HepG2 (cell line): ENCODE results near the gene UBAP1. TPM values are rescaled to one million over a fixed set of nuclear protein-coding genes. Genes with fewer than 3 reads are reported as not detected.

Source experiments
- ATAC-seq: fragments of 200-7000 bp; cut with Tn5 transposase; 3 replicates; pipeline ENCODE4 v1.9.1; 2020; ENCODE audit warnings: mild to moderate bottlenecking, moderate library complexity
- BruUV-seq: library from RNA; stranded (reverse); fragments of 400-500 nt; replicated peaks from 2 replicates; lab custom pipeline; 2021; lab: Mats Ljungman, UMichigan
- CTCF ChIA-PET: fragments of 300-600 bp; formaldehyde crosslinking; extraction: SDS; loops from one replicate; lab custom pipeline; 2021; ENCODE audit warnings: low total read pairs, inconsistent platforms, low intra/inter-chr PET ratio; lab: Yijun Ruan, JAX
- POLR2A ChIA-PET: fragments of 350-600 bp; sonication (Branson Sonifier 250); formaldehyde crosslinking; loops from one replicate; lab custom pipeline; 2020; ENCODE audit warnings: antibody characterized with exemption, inconsistent platforms; lab: Yijun Ruan, JAX
- DNase-seq: peaks from one replicate; pipeline ENCODE4 v3.0.0-alpha.2; 2015; ENCODE audit warnings: low spot score
- FAIRE-seq: peaks from 3 replicates; lab custom pipeline; 2011; peaks lifted over from hg19 to GRCh38; lab: Jason Lieb, UNC
- H2AFZ ChIP-seq: one replicate; pipeline ENCODE4 v1.6.1; 2011; ENCODE audit warnings: low read length, inconsistent platforms
- H3K27ac ChIP-seq: fragments of 300-600 bp; 3 replicates; pipeline ENCODE4 v1.8.0; 2011; ENCODE audit warnings: mixed run types, mild to moderate bottlenecking, mixed read lengths, low read length, inconsistent platforms; ENCODE audit not compliant: insufficient read depth; ENCODE audit errors: extremely low read length
- H3K27me3 ChIP-seq, 2 experiments: fragments of 200-600 bp in 1 of 2; 2 replicates in 1 of 2; 3 replicates in 1 of 2; pipeline versions ENCODE4 v1.6.0 to v1.8.0; 2011; ENCODE audit warnings: low read length in 2 of 2, mild to moderate bottlenecking in 2 of 2, moderate library complexity in 2 of 2, inconsistent platforms in 1 of 2; ENCODE audit not compliant: insufficient read depth in 2 of 2, control insufficient read depth in 1 of 2
- H3K36me3 ChIP-seq, 2 experiments: fragments of 200-600 bp in 1 of 2; replicated peaks in 1 of 2; 2 replicates in 1 of 2; 3 replicates in 1 of 2; pipeline versions ENCODE4 v1.5.1 to v1.8.0; 2011; ENCODE audit warnings: low read length in 2 of 2, inconsistent platforms in 1 of 2; ENCODE audit not compliant: insufficient read depth in 2 of 2, control insufficient read depth in 1 of 2
- H3K4me1 ChIP-seq: 2 replicates; pipeline ENCODE4 v1.5.1; 2012; ENCODE audit warnings: low read length, inconsistent platforms; ENCODE audit not compliant: insufficient read depth
- H3K4me2 ChIP-seq: 2 replicates; pipeline ENCODE4 v1.6.0; 2011; ENCODE audit warnings: low read depth, low read length, inconsistent platforms
- H3K4me3 ChIP-seq, 3 experiments: fragments of 200-600 bp in 1 of 3; sonication (generic), shearing (Covaris generic) in 1 of 3; replicated peaks in 1 of 3; 2 replicates each; pipeline ENCODE4 v1.5.1; 2011 to 2016; ENCODE audit warnings: low read length in 3 of 3, inconsistent platforms in 2 of 3, low read depth in 2 of 3, mild to moderate bottlenecking in 2 of 3, control low read depth in 1 of 3, mixed read lengths in 1 of 3; ENCODE audit not compliant: insufficient read depth in 1 of 3
- H3K79me2 ChIP-seq: one replicate; pipeline ENCODE4 v1.6.1; 2011; ENCODE audit warnings: low read length, inconsistent platforms; ENCODE audit not compliant: insufficient read depth
- H3K9ac ChIP-seq: 2 replicates; pipeline ENCODE4 v1.6.0; 2011; ENCODE audit warnings: mild to moderate bottlenecking, low read depth, low read length, inconsistent platforms; ENCODE audit not compliant: insufficient read depth
- H3K9me3 ChIP-seq: 2 replicates; pipeline ENCODE4 v1.5.1; 2012; ENCODE audit warnings: mild to moderate bottlenecking, low read length
- H4K20me1 ChIP-seq: 2 replicates; pipeline ENCODE4 v1.6.0; 2011; ENCODE audit warnings: inconsistent platforms, mild to moderate bottlenecking, low read length, moderate library complexity; ENCODE audit not compliant: insufficient read depth
- PPARG ChIP-seq: conservative IDR thresholded peaks from 2 replicates; pipeline ENCODE4 v1.6.1; 2016; ENCODE audit warnings: missing biosample characterization, missing genetic modification reagents
- SALL2 ChIP-seq: sonication (generic); formaldehyde crosslinking; IDR thresholded peaks from 2 replicates; pipeline ENCODE4 v1.8.1; 2023; ENCODE audit warnings: mild to moderate bottlenecking, missing genetic modification reagents, inconsistent platforms
- SETDB1 ChIP-seq: sonication (generic); formaldehyde crosslinking; IDR thresholded peaks from 2 replicates; pipeline ENCODE4 v1.5.1; 2020; ENCODE audit warnings: missing genetic modification reagents, mild to moderate bottlenecking, borderline replicate concordance
- SMC3 ChIP-seq: IDR thresholded peaks from 2 replicates; pipeline ENCODE4 v1.6.1; 2011; ENCODE audit warnings: low read length, improper control_type of control experiment
- ZBTB8A ChIP-seq: sonication (generic); formaldehyde crosslinking; IDR thresholded peaks from 2 replicates; pipeline ENCODE4 v1.4.0; 2020; ENCODE audit warnings: mild to moderate bottlenecking, low read depth, missing genetic modification reagents, borderline replicate concordance
- ZFY ChIP-seq: sonication (generic); formaldehyde crosslinking; IDR thresholded peaks from 2 replicates; pipeline ENCODE4 v1.4.0; 2020; ENCODE audit warnings: missing genetic modification reagents
- ZNF34 ChIP-seq: sonication (generic); formaldehyde crosslinking; IDR thresholded peaks from 2 replicates; pipeline ENCODE4 v1.4.0; 2020; ENCODE audit warnings: mild to moderate bottlenecking, missing genetic modification reagents, borderline replicate concordance
- ZNF703 ChIP-seq: sonication (generic); formaldehyde crosslinking; IDR thresholded peaks from 2 replicates; pipeline ENCODE4 v1.5.1; 2020; ENCODE audit warnings: missing genetic modification reagents, mild to moderate bottlenecking, moderate library complexity, borderline replicate concordance
- WGBS: methylation state at CpG from one replicate; pipeline ENCODE4 v1.1.6; 2017; ENCODE audit warnings: low lambda C conversion rate; 5-methylcytosine and 5-hydroxymethylcytosine counted together
- in situ Hi-C: cut with HindIII; loops from 2 replicates; pipeline ENCODE4 v1.10.0; 2017; ENCODE audit warnings: low pct_unique_long_range_greater_than_20kb; ENCODE audit not compliant: extremely low pct_ligation_motif_present
- intact Hi-C: fragments of 100-400 bp; cut with micrococcal nuclease; formaldehyde crosslinking; loops from one replicate; pipeline ENCODE4 v1.10.0; 2022; ENCODE audit not compliant: unreplicated experiment
- polyA plus RNA-seq, 8 experiments: library from polyadenylated mRNA; depleted of rRNA in 3 of 8; stranded (reverse) in 7 of 8; unstranded in 1 of 8; fragments of >200 nt; fragmentation: Illumina TruSeq in 4 of 8; extraction: Trizol in 4 of 8; gene quantifications; 2 replicates each; pipeline versions ENCODE4 v1.2.1 to v1.2.3, GENCODE V29; 2011 to 2016; ENCODE audit warnings: low read depth in 4 of 8, missing spikeins in 1 of 8, mixed read lengths in 1 of 8; ENCODE audit not compliant: insufficient read depth in 1 of 8
- total RNA-seq, 5 experiments: library from RNA; depleted of rRNA; stranded (reverse); fragments of >200 nt; fragmentation: Illumina TruSeq; extraction: Trizol; gene quantifications; 2 replicates each; pipeline ENCODE4 v1.2.3, GENCODE V29; 2016; ENCODE audit warnings: low read depth in 1 of 5
- TF ChIP-seq, protein P1 (sequence below): sonication (generic); formaldehyde crosslinking; IDR thresholded peaks from 2 replicates; pipeline ENCODE4 v1.4.0; 2020; ENCODE audit warnings: missing genetic modification reagents

Gene UBAP1
- total and polyA plus RNA-seq, 2 of the 13 experiments (the other 11 are each of a cell fraction or from before 2014, with no cell fraction given) = 19.5 to 40.5 TPM

DNA sequence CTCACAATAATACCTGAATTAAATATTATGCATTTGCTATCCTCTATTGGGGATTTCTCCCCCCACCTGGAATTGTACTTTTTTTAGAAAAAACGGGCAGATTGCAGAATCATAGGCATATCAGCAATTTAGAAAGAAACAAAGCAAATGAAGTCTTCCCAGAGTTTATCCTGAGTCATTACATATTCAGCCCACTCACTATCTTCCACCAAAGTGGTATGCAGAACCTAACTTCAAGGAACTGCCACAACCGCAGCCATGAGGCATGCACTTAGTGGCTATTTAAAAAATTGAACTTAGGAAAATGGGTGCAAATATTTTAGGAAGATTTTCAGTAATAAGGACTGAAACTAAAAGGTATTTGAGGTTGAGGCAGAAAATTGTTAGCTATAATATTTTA, 48.6 kb downstream of the UBAP1 start:
- CTCF ChIA-PET = no interaction called here
- Histone ChIP-seq H3K9ac (no peak overlapping the region), H3K27ac (no peak overlapping the region), H3K36me3 (0 out of 5 replicates have a peak, but pooled peaks cover 0 to 10% of the 10 kb centered on the region in 2 experiments), H3K4me3 (no peak overlapping the region), H3K9me3 (no peaks in the 10 kb centered on the region), H3K4me1 (peaks cover 24% of the 10 kb centered on the region), H4K20me1 (peaks cover 16% of the 10 kb centered on the region; the same call in 1 of the 2 replicates), H2AFZ (no peak overlapping the region), H3K4me2 (no peak overlapping the region), H3K27me3 (no peaks in the 10 kb centered on the region), H3K79me2 (peaks cover 13% of the 10 kb centered on the region)
- no peak for ATAC-seq
- WGBS = 96% methylated on average over 2 of the region's 2 CpGs
- POLR2A ChIA-PET = no interaction called here
- DNase-seq = no peak
- TF ChIP-seq SETDB1 (CRISPR knock-in tag) = no peak
- no peak for FAIRE-seq
- BruUV-seq = no TSS peak
- in situ Hi-C loops (no loop called here), intact Hi-C loops (loop anchor here (5.0 kb wide), 1 partner anchor 35 kb away; no protein-coding TSS in a partner anchor)

DNA sequence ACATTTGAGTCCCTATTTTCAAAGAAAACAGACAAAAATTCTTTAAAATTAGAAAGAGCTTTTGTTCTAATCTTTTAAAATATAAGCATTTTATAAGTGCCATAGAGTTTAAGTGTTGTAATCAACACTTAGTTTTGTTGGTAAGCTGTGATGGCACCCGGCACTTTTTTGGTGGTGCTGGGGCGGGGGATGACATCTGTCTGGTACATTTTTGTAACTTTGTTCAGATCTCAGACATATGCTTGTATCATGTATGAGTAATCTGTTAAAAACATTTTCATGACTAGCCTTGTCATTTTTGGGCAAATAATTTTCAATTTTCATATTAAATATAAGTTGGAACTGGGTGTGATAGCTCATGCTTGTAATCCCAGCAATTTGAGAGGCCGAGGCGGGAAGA, 51.7 kb downstream of the UBAP1 start:
- intact Hi-C loops (no loop called here), in situ Hi-C loops (no loop called here)
- peaks cover 16% of the 10 kb centered on the region for H3K4me1 ChIP-seq
- H3K79me2 ChIP-seq = peaks cover 12% of the 10 kb centered on the region
- TF ChIP-seq ZNF34 (no peak), ZBTB8A (CRISPR knock-in tag) (no peak), ZFY (CRISPR knock-in tag) (no peak), ZNF703 (CRISPR knock-in tag) (no peak), PPARG (CRISPR knock-in tag) (no peak), SMC3 (no peak), SALL2 (CRISPR knock-in tag) (no peak)
- TF ChIP-seq, protein P1, sequence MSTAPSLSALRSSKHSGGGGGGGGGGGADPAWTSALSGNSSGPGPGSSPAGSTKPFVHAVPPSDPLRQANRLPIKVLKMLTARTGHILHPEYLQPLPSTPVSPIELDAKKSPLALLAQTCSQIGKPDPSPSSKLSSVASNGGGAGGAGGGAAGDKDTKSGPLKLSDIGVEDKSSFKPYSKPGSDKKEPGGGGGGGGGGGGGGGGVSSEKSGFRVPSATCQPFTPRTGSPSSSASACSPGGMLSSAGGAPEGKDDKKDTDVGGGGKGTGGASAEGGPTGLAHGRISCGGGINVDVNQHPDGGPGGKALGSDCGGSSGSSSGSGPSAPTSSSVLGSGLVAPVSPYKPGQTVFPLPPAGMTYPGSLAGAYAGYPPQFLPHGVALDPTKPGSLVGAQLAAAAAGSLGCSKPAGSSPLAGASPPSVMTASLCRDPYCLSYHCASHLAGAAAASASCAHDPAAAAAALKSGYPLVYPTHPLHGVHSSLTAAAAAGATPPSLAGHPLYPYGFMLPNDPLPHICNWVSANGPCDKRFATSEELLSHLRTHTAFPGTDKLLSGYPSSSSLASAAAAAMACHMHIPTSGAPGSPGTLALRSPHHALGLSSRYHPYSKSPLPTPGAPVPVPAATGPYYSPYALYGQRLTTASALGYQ (CRISPR knock-in tag) = no peak
- H3K27ac ChIP-seq = no peak overlapping the region
- H2AFZ ChIP-seq = no peak overlapping the region
- peaks cover 0 to 6% of the 10 kb centered on the region in 2 experiments; a peak in 1 of 5 replicates for H3K36me3 ChIP-seq
- H3K9me3 ChIP-seq = no peaks in the 10 kb centered on the region
- WGBS = 96% methylated on average over 4 of the region's 4 CpGs
- FAIRE-seq (no peak), DNase-seq (no peak), ATAC-seq (no peak)
- H4K20me1 ChIP-seq = peaks cover 14% of the 10 kb centered on the region; the same call in 1 of the 2 replicates
- ChIA-PET POLR2A (no interaction called here), CTCF (no interaction called here)
- no peak overlapping the region for H3K4me3 ChIP-seq
- H3K4me2 ChIP-seq = no peak overlapping the region
- H3K27me3 ChIP-seq = no peaks in the 10 kb centered on the region
- no TSS peak for BruUV-seq
- H3K9ac ChIP-seq = no peak overlapping the region
